Forelimb muscle (tissue), 1 donor: Measurements from ENCODE around the gene CELF2. TPM values are rescaled to one million over a fixed set of nuclear protein-coding genes. Genes with fewer than 3 reads are reported as not detected.
"Not testable (repeated sequence)": the region's sequence is repeated elsewhere in the genome, so short reads cannot be mapped to it uniquely, and the experiment has no call there.

Experiments
- DNase-seq: peaks from one replicate; pipeline ENCODE4 v3.0.0-alpha.2; 2013; ENCODE audit warnings: low read depth
- polyA plus RNA-seq: library from polyadenylated mRNA; unstranded; fragments of 120-200 nt; gene quantifications from one replicate; pipeline ENCODE4 v1.2.1, GENCODE V29; 2013; ENCODE audit not compliant: insufficient read length

CELF2 gene
- polyA plus RNA-seq, 1 donor = 70.1 TPM

DNA sequence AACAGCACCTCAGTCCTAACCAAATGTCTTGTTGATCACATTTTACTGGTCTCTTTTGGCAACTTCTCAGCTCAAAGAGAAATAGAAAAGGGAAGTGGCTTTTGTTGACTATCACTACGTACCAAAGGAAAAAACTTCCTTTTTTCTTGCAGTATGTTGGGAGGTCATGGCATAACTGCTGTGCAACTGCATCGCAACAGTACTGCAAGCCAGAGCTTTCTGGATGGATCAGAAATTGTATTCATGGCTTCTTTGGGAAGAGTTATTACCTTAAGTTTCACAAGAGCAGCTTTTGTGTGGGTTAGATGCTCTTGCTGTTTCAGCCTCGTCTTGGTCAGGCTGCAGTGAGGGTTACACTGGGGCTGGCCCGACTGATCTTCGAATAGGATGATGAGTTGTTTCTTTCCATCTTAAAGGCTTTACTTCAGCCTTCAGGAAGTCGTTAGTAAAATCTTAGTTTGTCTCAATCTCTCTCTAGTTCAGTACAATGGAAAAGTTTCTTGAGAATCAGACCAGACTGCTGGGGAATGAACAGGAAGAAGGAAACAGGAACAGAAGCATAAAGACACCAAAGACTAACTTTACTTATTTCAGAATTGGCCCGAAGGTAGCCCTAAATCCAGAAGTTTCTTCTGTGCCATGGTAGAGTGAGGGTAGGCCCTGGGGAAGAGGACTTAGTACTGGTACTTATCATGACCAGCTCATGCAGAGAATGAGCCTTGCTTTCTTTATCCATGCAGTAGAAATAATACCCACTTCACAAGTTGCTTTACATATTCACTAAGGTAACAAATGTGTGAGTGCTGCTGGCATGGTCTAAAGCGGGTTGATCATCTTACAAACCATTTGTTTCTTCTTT is 153.6 kb downstream of the CELF2 start:
- no peak for DNase-seq

DNA sequence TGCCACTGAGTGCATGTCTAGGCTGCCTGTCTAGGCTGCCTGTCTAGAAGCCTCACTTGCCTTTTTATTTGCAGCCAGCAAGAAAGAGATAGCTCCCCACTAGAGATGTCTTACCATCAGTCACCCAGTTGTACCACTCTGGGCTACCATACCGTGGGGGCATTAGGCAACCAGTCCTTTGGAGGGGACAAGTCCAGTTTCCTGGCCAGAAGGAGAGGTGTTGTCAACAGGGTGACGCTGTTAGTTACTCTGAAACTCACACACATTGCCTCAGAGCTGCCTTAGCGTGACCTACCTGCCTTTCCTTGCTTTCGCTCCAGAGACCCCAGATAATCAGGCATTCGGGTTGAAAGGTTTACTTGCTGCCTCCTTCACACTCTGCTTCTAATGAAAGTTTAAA is 155.4 kb downstream of the CELF2 start:
- no peak for DNase-seq

DNA sequence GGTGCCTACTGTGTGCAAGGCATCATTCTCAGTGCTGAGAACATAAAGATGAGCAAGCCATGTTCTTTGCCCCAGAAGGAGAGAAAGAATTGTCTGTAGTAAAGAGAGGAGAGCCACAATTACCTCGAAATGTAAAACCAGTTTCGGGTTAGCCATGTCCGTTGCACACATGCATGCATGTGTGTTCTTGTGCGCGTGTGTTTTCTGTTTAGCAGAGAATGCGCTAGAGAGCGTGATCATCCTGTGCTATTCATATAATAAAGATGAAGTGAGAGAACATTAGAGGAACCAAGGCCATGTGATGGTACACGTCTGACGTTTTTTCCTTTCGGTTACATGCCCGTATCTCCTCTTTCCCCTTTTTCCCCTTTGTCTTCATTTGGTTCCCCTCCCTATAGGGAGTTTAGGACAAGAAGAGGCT is 158.2 kb downstream of the CELF2 start:
- no peak for DNase-seq

- DNase-seq = no peak
Measured at GRCh38 chr10:11176746-11177145, 159.1 kb downstream of the CELF2 start.

DNA sequence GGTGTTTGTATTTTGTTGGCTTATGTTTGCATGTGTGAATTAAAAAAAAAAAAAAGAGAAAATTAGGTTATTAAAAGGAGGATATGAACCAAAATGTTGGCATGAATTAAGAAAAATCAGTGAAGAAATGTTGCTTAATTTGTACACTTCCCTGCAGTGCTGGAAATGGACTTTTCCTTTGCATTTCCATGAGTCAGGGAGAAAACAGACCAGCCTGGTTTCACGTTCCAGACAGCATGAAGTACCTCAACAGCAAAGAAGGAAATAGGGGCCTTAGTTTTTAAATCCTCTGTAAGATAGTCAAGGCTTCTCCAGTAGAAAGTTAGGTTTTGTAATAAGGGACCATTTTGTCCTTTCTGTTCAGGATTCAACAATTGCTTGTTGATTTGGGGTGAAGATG is 159.7 kb downstream of the CELF2 start:
- DNase-seq = no peak

DNA sequence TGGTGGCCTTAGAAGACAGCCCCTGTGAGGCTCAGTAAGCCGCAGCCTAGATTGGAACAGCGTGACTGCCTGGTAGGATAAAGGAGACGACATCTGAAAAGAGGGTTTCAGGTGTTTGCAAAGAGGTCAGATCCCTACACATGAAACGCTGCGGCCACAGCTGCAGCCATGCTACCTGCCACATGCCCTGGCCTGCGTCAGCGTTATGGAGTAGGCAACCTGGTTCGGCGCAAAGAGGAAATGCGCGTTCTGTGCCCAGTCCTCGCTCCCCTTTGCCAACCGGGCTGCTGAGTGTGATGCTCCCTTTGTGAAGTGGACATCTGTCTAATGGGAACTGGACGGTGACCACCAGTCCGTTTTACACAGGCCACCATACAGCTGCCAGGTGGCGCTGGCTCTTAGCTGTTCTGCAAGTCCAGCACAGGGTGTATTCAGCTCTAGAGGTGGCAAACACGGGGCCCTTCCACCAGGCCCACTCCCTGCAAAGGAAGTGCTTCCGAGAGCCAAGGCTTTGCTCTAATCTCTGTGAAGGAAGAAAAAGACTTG is 160.3 kb downstream of the CELF2 start:
- no peak for DNase-seq

DNA sequence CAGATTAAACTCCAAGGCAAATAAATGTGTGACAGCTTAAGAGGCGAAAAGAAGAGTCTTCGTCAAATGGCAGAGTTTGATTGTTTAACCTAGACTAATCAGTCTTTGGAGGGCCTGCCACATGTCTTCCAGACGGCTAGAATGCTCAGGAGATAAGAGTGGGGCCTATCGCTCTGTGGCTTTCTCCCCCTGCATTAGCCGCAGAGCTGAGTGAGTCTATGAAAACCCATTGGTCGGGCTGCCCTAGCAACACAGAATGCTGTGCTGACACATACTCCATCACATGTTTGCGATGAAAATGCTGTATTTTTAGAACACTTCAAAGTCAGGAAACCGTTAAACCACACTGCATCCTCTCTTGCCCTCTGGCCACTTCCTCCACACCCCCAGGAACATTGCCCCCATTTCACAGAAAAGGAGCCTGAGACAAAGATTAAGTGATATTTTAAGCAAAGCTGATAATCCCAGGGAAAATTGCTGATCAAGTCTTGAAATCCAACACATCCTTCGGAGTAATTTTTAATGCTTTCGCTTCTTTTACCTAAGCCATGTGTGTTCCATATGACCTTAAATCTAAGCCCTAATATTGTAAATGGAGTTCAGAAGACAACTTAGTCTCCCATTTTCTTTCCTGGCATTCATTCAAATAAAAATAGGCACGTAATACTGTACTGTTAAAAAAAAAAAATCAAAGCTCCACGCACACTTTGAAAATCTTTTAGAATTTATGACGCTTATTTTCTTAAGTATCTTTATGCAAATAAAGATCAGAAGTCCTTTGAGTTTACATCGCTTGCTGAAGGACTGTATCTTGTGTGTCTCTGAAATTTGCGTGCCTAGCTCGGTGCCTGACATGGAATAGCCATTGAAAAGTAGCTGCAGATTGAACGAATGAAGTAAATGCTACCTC is 161.2 kb downstream of the CELF2 start:
- DNase-seq = no peak

DNA sequence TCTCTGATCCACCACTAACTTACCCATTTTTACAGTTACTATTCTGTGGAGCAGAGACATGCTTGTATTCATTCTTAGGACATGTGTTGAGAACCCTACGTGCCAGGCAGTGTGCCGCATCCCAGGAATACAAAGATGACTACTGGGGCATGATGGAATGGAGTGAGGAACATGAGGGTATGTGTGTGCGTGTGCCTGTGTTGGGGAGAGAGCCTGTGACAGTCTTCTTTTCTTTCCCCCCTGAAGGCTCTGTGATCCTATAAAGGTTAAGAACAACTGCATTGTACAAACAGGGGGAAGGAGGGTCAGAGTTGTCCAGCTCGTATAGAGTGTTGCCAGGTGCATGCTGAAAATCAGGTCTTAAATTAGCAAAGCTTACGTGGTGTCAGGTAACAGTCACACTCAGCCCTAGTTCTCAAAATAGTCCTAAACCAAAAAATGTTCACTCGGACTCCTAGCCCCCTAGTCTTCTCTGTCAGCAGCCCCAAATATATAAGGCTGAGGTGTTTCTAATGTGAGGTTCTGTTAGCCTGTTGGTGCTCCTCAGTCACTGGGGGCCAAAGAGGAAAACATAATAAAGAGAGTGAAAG is 161.9 kb downstream of the CELF2 start:
- no peak for DNase-seq

GRCh38 chr10:11180228-11180627 is 162.6 kb downstream of the CELF2 start:
- no peak for DNase-seq

DNA sequence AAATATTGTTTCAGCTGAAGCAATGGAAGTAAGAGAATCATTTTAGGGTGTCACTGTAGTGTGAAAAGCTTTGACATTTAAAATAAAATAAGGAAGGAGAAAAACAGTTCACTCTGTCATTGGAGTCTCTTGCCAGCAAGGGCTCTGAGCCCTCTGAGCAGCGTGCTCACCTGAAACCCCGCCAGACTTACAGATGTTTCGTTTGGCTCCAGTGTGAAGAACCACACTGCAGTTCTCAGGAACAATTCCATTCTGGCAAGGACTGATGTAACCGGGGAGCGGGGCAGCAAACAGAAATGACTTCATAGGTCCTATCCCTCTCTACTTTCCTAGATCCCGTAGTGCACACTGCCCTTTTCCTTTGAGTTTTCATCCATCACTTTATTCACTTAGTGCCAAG is 164.3 kb downstream of the CELF2 start:
- no peak for DNase-seq

DNA sequence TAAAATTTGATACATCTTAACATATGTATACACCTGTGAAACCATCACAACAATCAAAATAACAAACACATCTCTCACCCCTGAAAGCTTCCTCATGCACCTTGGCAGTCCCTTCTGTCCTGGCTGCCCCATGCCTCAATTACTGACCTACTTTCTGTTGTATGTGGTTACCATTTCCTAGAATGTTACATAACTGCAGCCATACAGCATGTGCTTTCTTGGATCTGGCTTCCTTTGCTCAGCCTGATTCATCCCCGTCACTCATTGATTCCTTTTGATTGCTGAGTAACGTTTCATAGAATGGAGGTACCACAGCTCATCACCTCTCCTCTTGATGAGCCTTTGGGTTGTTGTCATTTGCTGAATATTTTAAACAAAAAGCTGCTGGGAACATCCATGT is 165.3 kb downstream of the CELF2 start:
- no peak for DNase-seq

- no peak for DNase-seq
Measured at GRCh38 chr10:11184093-11184492, 166.4 kb downstream of the CELF2 start.

DNA sequence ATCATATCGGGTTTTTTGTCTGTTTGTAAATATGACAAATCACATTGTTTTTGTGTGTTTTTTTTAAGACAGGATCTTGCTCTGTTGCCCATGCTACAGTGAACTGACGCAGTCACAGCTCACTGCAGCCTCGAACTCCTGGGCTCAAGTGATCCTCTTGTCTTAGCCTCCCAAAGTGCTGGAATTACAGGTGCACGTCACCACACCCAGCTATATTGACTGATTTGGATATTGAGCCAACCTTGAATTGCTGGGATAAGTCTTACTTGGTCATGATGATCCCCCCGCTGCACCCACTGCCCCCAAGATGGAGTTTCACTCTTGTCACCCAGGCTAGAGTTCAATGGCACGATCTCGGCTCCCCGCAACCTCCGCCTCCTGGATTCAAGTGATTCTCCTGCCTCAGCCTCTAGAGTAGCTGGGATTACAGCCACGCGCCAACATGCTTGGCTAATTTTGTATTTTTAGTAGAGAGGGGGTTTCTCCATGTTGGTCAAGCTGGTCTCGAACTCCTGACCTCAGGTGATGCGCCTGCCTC is 167.5 kb downstream of the CELF2 start:
- not testable (repeated sequence) for DNase-seq

GRCh38 chr10:11186374-11186773 is 168.7 kb downstream of the CELF2 start:
- DNase-seq = no peak

- DNase-seq = no peak
Measured at GRCh38 chr10:11189582-11190376, 172.1 kb downstream of the CELF2 start.

- DNase-seq = no peak
Measured at GRCh38 chr10:11191190-11191589, 173.5 kb downstream of the CELF2 start.

- DNase-seq = no peak
Measured at GRCh38 chr10:11191678-11192077, 174.0 kb downstream of the CELF2 start.

- no peak for DNase-seq
Measured at GRCh38 chr10:11192304-11193000, 174.8 kb downstream of the CELF2 start.

- DNase-seq = no peak
Measured at GRCh38 chr10:11193001-11193551, 175.4 kb downstream of the CELF2 start.
